ENCODE data around the gene RSPO1. TPM values are rescaled to one million over a fixed set of nuclear protein-coding genes. Genes with fewer than 3 reads are reported as not detected.

RSPO1 gene
- total and polyA plus RNA-seq, 4 donors, result 0.06 to 0.14 (median 0.08) TPM; not detected in 1

- TF ChIP-seq ZBTB33 (IDR thresholded peaks at IDR 0.05) (no peak), HNF4G (IDR thresholded peaks at IDR 0.05) (no peak)
Observed at GRCh38 chr1:37633040-37633937, 1.4 kb downstream of the RSPO1 start (continued).

- no peak overlapping the region for H3K27ac ChIP-seq (ENCODE audit: low read depth in 1 of 2, low read length in 2 of 2)
Observed at GRCh38 chr1:37631036-37631435, 3.7 kb downstream of the RSPO1 start.

More at GRCh38 chr1:37631036-37631435, 3.7 kb downstream of the RSPO1 start:
- Histone ChIP-seq H3K4me1 (ENCODE audit: control insufficient read depth in 4 of 4, insufficient read depth in 4 of 4, low read length in 3 of 4) (peaks cover 0 to 14% (median 8%) of the 10 kb centered on the region in 4 donors), H3K4me3 (ENCODE audit: low read depth in 1 of 3, low read length in 3 of 3) (no peak overlapping the region), H3K27me3 (ENCODE audit: control insufficient read depth in 4 of 4, insufficient read depth in 4 of 4, low read length in 3 of 4) (peaks cover 0 to 16% (median 15%) of the 10 kb centered on the region in 4 donors), H3K9me3 (ENCODE audit: control insufficient read depth in 4 of 4, low read length in 3 of 4) (no peaks in the 10 kb centered on the region), H3K36me3 (ENCODE audit: control insufficient read depth in 4 of 4, insufficient read depth in 3 of 4, low read depth in 1 of 4, low read length in 3 of 4) (no peaks in the 10 kb centered on the region), H3K9ac (ENCODE audit: low read depth in 1 of 2, low read length in 2 of 2) (no peak overlapping the region)
- TF ChIP-seq RAD21 (IDR thresholded peaks at IDR 0.05) (no peak), ZBTB33 (IDR thresholded peaks at IDR 0.05) (no peak), NR2F2 (IDR thresholded peaks at IDR 0.05) (no peak), REST (IDR thresholded peaks at IDR 0.05) (no peak)
- DNase-seq (ENCODE audit: low spot score), result no peak
- WGBS, result 59% methylated on average over 5 of the region's 5 CpGs

All from liver (tissue), 9 donors.